Epithelial cell of esophagus (primary cell): ENCODE data around the gene KSR1.
A peak's percentile ranks its signal among the peaks of the same experiment; 100 is the strongest.

Source experiments
- DNase-seq: peaks from one replicate; pipeline ENCODE4 v3.0.0; 2010; ENCODE audit warnings: low read depth
- H3K4me3 ChIP-seq: 2 replicates; pipeline ENCODE4 v1.5.1; 2011; ENCODE audit warnings: mild to moderate bottlenecking, low read length, control low read depth
- TF ChIP-seq, protein P1 (sequence below): IDR thresholded peaks from 2 replicates; pipeline ENCODE4 v1.5.1; 2011; ENCODE audit warnings: low read depth, mild to moderate bottlenecking, low read length, control low read depth, inconsistent platforms; ENCODE audit not compliant: insufficient read depth; ENCODE audit errors: missing control alignments

The KSR1 gene

DNA sequence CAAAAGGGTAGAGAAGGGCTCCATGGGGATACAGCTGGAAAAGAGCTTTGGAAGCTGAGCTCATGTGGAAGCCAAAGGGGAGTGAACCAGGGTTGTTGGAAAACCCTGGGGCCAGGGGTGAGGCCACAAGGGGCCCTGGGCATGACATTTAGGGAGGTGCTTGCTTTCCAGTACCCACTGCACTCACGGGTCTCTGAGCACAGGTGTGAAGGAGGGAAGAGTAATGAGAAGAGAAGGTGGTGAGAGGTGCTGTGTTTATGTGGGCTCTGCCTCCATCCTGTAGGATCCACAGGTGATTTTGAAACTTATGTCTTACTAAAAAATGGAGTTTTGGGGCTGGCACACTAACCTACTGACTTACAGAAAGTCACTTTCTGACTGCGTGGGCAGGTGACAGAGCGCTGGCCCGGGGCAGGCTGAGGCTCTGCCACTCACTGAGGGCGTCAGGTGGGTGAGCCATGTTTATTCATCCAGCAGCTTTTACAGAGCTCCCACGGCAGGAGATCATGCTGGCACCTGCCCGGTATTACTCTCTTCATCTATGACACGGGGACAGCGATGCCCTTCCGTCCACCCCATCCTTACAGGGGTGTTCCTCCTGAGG lies 18.9 kb downstream of the KSR1 start:
- DNase-seq, result peak; percentile 78

DNA sequence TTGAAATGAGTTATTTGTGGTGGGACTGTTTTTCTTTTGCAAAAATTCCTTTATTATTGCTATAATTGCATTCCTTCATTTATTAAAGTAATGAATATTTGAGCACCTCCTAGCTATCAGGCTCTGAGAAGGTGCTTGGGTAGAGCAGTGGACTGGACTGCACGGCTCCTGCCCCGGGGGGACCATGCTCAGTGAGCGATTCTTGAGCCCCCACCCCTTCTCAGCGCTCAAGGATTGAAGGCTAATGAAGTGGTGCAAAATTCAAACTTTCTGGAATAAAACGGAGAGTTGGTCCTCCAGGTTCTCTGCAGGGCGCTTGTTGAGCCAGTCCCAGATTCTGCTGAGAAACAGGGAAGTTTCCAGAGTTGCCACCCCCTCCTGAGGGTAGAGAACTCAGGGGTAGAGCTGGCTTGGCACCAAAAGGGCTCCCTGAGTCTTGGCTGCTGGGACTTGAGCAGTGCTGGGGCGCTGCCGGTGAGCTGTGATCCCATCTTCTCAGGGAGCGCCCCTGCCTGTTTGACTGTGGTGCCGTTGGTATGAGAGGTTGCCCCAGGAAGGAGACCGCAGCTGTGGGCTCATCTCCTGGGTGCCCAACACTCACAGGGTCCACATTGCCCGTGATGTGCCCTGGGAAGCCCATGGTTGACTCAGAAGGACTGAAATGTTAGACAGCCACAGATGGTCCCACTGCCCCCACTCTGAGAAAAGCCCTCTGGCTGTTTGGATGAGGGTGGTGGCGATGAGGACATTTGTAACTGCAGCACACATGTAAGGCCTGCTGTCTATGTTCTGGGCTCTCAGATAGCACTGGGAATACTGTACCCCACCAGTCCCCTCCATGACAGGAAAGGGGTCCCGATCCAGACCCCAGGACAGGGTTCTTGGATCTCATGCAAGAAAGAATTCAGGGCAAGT lies 20.0 kb downstream of the KSR1 start:
- DNase-seq, result no peak
- H3K4me3 ChIP-seq, result no peak overlapping the region
- TF ChIP-seq, protein P1, sequence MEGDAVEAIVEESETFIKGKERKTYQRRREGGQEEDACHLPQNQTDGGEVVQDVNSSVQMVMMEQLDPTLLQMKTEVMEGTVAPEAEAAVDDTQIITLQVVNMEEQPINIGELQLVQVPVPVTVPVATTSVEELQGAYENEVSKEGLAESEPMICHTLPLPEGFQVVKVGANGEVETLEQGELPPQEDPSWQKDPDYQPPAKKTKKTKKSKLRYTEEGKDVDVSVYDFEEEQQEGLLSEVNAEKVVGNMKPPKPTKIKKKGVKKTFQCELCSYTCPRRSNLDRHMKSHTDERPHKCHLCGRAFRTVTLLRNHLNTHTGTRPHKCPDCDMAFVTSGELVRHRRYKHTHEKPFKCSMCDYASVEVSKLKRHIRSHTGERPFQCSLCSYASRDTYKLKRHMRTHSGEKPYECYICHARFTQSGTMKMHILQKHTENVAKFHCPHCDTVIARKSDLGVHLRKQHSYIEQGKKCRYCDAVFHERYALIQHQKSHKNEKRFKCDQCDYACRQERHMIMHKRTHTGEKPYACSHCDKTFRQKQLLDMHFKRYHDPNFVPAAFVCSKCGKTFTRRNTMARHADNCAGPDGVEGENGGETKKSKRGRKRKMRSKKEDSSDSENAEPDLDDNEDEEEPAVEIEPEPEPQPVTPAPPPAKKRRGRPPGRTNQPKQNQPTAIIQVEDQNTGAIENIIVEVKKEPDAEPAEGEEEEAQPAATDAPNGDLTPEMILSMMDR, result no peak

More for the DNA sequence above, 18.9 kb downstream of the KSR1 start:
- H3K4me3 ChIP-seq, result no peak overlapping the region
- TF ChIP-seq, protein P1, result no peak

DNA sequence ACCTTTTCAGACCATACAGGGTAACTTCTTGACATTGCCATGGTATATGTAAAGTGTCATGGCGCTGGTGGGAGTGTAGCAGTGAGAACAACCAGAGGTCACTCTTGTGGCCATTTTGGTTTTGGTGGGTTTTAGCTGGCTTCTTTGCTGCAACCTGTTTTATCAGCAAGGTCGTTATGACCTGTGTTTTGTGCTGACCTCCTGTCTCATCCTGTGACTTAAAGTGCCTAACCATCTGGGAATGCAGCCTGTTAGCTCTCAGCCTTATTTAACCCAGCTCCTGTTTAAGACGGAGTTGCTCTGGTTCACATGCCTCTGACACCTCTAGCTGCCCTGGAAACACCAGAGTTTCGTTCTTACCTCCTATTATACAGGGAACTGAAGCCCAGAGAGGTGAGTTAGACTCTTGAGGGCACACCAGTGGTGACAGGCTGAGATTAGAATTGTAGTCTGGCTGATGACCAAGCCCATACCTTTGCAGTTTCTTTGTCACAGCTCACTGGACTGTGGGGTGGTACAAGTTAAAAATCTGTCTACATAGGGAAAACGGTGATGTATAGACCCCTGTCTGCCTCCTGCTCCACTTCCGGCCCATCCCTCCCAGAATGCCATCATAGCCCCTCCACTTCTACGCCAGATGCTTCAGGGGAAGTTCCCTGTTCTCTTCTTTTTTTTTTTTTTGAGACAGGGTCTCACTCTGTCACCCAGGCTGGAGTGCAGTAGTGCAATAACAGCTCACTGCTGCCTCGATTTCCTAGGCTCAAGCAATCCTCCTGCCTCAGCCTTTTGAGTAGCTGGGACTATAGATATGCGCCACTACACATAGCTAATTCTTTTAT lies 21.0 kb downstream of the KSR1 start:
- no peak overlapping the region for H3K4me3 ChIP-seq
- DNase-seq, result no peak
- TF ChIP-seq, protein P1, result no peak

- TF ChIP-seq, protein P1, result no peak
- no peak for DNase-seq
- no peak overlapping the region for H3K4me3 ChIP-seq
These were observed 21.9 kb downstream of the KSR1 start for GRCh38 chr17:27477971-27478684.

DNA sequence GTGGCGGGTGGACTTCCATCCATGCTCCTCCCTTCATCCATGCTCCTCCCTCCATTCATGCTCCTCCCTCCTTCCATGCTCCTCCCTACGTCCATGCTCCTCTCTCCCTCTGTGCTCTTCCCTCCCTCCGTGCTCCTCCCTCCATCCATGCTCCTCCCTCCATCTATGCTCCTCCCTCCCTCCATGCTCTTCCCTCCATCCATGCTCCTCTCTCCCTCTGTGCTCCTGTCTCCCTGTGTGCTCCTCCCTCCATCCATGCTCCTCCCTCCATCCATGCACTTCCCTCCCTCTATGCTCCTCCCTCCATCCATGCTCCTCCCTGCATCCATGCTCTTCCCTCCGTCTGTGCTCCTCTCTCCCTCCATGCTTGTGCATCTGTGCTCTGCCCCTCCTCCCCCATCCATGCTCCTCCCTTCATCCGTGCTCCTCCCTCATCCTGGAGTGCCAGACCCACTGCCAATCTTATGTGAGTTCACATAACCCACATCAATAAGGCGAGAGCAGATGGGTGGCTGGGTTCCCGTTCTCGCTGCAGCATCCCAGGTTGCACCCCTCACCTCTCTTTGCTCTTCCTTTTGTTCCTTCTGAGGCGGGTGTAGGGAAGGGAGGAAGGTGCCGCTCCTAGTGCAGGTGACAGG lies 22.8 kb downstream of the KSR1 start:
- DNase-seq, result no peak
- TF ChIP-seq, protein P1, result no peak
- H3K4me3 ChIP-seq, result no peak overlapping the region

DNA sequence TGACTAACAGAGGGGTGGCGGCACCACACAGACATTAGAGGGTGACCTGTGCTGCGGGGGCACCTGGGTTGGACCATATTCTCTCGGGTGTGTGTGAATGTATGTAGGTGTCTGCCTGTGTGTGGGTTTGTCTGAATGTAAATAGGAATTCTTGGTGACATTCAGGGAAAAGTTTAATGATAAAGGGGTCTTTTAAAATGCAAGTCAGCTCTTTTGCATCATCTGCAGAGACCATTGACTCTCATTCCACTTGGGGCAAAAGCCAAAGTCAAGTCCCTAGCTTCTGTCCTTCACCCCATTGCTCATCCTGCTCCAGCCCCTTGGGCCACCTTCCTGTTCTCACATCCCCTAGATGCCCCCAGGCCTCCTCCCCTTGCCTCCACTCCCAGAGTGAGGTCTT lies 23.6 kb downstream of the KSR1 start:
- no peak for DNase-seq
- TF ChIP-seq, protein P1, result no peak
- H3K4me3 ChIP-seq, result no peak overlapping the region
